22Rv1 (cell line): ENCODE results near the gene PTPRM.

Experiments
- ZFX ChIP-seq: fragments of 450-650 bp; IDR thresholded peaks from 2 replicates; pipeline ENCODE4 v1.6.1; 2017; ENCODE audit warnings: antibody characterized with exemption, borderline replicate concordance
- TF ChIP-seq, protein P1 (sequence below): fragments of 450-650 bp; IDR thresholded peaks from 2 replicates; pipeline ENCODE4 v1.5.1; 2017; ENCODE audit warnings: mild to moderate bottlenecking

DNA sequence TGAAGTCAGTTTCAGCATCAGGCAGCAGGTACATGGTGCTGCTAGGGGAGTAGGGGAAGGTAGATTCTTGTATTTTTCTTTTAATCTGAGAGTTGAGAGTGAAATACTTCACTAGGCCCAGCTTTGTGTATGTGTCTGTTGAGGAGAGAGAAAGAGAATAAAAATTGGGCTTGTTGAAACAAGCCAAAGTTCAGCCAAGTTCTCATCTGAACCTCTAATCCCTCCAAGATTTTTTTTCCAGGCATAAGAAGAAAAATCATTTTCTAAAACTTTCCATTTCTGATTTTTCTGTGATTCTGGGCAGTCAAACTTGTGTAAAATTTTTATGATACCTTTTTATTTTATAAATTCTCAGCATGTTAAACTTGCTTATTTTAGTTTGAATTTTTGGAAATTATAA, 55.6 kb downstream of the PTPRM start:
- TF ChIP-seq, protein P1, sequence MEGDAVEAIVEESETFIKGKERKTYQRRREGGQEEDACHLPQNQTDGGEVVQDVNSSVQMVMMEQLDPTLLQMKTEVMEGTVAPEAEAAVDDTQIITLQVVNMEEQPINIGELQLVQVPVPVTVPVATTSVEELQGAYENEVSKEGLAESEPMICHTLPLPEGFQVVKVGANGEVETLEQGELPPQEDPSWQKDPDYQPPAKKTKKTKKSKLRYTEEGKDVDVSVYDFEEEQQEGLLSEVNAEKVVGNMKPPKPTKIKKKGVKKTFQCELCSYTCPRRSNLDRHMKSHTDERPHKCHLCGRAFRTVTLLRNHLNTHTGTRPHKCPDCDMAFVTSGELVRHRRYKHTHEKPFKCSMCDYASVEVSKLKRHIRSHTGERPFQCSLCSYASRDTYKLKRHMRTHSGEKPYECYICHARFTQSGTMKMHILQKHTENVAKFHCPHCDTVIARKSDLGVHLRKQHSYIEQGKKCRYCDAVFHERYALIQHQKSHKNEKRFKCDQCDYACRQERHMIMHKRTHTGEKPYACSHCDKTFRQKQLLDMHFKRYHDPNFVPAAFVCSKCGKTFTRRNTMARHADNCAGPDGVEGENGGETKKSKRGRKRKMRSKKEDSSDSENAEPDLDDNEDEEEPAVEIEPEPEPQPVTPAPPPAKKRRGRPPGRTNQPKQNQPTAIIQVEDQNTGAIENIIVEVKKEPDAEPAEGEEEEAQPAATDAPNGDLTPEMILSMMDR = no peak
- TF ChIP-seq ZFX = no peak
